22Rv1 (cell line): ENCODE data around the gene ADCYAP1R1.

ENCODE experiments used
- H3K27ac ChIP-seq: fragments of 450-650 bp; 2 replicates; pipeline ENCODE4 v1.5.1; 2017
- ZFX ChIP-seq: fragments of 450-650 bp; IDR thresholded peaks from 2 replicates; pipeline ENCODE4 v1.6.1; 2017; ENCODE audit warnings: antibody characterized with exemption, borderline replicate concordance
- TF ChIP-seq, protein P1 (sequence below): fragments of 450-650 bp; IDR thresholded peaks from 2 replicates; pipeline ENCODE4 v1.5.1; 2017; ENCODE audit warnings: mild to moderate bottlenecking

The ADCYAP1R1 gene

DNA sequence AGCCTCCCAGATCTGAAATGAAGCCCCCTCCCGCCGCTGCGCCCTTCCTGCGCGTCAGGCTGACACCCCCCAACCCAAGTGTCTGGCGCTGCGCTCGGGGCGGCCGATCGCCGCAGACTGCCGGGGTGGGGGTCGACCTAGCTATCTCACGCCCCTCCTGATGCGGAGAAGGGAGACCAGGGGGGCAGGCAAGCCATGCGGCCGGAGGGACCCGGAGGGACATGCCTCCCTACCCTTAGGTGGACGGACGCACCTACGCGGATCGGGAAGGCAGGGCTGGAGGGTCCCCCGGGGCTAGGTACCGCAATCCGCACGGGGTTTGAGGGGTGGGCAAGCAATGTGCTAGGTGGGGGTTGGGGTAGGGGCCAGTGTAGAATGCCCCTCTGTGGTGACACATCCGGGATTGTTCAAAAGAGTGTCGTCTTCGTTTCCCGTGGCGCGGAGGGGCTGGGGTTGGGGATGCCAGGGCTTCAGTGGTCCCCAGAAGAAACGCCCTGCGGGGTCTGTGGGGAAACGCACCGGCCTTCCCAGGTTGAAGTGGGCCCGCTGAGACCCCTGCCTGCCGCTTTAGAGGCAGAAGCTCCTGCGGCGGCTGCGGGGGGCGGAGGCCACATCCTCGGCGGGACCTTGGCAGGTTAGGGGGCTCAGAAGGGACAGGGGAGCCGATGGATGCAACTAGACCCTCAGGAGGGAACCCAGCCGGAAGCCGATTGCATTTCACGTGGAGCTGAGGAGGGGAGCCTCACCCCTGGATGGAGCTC, 913 bp downstream of the ADCYAP1R1 start:
- no peak for TF ChIP-seq ZFX
- TF ChIP-seq, protein P1, sequence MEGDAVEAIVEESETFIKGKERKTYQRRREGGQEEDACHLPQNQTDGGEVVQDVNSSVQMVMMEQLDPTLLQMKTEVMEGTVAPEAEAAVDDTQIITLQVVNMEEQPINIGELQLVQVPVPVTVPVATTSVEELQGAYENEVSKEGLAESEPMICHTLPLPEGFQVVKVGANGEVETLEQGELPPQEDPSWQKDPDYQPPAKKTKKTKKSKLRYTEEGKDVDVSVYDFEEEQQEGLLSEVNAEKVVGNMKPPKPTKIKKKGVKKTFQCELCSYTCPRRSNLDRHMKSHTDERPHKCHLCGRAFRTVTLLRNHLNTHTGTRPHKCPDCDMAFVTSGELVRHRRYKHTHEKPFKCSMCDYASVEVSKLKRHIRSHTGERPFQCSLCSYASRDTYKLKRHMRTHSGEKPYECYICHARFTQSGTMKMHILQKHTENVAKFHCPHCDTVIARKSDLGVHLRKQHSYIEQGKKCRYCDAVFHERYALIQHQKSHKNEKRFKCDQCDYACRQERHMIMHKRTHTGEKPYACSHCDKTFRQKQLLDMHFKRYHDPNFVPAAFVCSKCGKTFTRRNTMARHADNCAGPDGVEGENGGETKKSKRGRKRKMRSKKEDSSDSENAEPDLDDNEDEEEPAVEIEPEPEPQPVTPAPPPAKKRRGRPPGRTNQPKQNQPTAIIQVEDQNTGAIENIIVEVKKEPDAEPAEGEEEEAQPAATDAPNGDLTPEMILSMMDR = no peak

DNA sequence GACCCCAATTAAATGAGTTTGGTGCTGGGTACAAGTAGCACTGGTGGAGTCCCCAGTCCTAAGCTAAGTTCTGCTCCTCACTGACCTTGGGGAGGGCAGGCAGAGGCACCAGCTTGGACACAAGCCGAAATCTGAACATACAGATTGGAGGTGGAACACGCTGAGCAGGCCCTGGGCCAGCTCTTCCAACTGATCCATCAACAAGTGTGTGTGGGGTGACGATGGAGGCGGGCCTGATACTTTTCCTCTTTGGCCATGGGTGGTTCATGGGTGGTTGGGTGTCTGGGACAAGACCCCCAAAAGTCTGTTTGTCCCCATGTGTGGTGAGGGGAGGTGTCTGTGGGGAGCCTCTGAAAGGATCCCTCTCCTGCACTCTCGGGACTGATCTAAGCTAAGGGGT, 1.9 kb downstream of the ADCYAP1R1 start:
- no peak for TF ChIP-seq ZFX
- TF ChIP-seq, protein P1 = no peak
- H3K27ac ChIP-seq = no peak overlapping the region

More for the DNA sequence above, 913 bp downstream of the ADCYAP1R1 start:
- H3K27ac ChIP-seq = no peak overlapping the region

DNA sequence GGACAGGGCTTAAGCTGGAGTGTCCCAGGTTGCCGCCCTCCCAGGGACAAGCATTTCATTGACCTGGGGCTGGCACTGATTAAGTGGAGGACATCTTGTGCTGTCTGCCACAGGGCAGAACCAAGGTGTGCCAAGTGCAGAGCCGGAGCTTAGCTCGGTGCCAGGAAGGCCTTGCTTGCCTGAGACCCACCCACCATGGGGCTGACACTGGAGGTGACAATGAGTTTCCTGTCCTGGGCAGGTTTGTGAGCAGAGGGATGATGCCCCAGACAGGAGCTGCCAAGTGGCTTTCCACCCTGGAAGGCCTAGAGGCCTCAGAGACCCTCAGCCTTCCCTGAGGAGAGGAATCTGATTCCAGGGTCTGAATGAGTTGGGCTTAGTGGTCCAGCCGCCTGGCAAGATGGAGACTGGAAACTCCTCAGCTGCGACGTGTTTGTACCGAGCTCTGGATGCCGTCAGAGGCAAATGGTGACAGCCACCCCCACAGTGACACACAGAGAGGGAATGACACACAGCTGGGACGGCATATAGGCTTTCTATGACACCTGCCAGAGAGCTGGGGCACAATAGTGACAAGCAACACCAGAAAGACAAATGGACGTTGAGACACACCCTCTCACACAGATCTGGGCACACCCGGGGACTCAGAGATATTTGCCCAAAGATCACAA, 2.6 kb downstream of the ADCYAP1R1 start:
- TF ChIP-seq, protein P1 = no peak
- no peak for TF ChIP-seq ZFX
- no peak overlapping the region for H3K27ac ChIP-seq

DNA sequence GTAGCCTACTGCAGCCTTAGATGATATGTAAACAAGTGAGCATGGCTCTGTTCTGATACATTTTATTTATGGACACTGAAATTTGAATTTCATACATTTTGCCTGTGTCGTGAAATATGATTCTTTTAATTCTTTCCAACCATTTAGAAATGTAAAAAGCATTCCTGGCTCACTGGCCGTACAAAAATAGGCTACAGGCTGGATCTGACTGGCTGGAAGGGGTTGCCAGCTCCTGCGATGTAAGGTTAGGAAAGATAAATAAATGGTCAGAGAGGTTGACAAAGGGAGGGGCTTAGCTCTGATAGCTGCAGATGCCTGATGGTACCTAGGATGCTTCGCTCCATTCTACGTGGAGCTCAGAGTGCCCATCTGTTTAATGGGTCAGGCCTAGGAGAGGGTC, 3.4 kb downstream of the ADCYAP1R1 start:
- no peak overlapping the region for H3K27ac ChIP-seq
- TF ChIP-seq, protein P1 = no peak
- TF ChIP-seq ZFX = no peak

DNA sequence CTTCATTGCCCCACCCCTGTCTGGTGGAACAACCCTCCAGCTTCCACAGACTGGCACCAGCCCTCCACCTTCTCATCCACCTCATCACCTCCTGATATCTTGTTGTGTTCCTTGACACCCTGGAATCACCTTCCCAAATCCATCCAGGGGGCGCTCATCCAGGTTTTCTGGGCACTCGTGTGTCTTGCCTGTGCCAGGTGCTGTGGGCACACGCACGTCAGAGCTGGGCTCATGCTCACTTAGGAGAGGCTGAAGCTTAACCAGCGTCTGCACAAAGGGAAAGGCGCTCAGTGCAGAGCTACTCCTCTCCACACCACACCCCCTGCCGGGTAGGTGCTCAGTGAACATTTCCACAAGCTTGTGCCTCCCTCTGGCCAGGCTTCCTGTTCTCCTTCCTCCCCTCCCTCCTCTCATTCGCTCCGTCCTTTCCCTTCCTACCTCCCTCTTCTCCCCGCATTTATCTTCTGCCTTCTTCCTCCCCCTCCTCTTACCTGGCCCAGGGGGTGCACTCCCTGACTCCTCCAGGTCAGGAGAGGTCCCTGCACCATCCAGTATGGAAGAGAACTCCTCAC, 4.8 kb downstream of the ADCYAP1R1 start:
- no peak for TF ChIP-seq ZFX
- TF ChIP-seq, protein P1 = peak; percentile 35
- no peak overlapping the region for H3K27ac ChIP-seq

DNA sequence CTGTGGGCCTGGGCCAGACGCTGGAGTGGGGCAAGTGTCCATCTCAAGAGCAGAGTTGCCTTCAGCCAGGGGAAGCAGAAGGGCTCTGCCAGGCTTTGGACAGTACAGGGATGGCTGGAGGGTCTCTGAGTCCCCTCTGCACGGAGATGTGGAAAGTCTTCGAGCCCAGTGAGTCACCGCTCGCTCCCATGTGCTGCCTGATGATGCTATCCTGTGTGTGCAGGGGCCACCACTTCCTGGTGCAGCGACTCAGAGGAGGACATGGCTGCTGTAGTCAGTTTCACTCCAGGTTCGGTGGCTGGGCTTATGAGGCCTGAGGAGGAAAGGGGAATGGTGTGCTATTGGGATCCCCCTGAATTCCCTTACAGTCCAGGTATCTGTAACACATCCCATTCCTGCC, 6.0 kb downstream of the ADCYAP1R1 start:
- TF ChIP-seq, protein P1 = no peak
- no peak overlapping the region for H3K27ac ChIP-seq

DNA sequence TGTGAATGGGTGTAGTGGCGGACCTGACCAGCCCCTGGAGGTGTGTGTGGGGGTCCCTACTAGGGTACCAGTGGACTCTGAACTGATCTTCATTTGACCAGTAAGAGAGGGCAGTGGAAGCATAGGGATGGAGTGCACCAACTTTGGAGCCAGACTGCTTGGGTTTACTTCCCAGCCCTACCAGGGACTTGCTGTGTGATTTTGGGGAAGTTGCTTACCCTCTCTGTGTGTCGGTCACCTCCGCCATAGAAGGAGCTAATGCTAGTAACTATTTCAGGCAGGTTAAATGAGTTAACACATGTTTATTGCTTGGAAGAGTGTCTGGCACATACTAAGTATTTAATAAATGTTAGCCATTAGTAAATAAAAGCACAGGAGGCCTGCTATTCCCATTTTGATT, 6.6 kb downstream of the ADCYAP1R1 start:
- H3K27ac ChIP-seq = no peak overlapping the region
- TF ChIP-seq, protein P1 = no peak
- TF ChIP-seq ZFX = no peak
